PC-3 (cell line): Measurements from ENCODE around the gene SDC1.
"Not testable (repeated sequence)": the region's sequence is repeated elsewhere in the genome, so short reads cannot be mapped to it uniquely, and the experiment has no call there.

Experiments
- EZH2 ChIP-seq: fragments of 300-600 bp; sonication (generic); IDR thresholded peaks from one replicate; pipeline ENCODE4 v1.6.1; 2017; ENCODE audit warnings: antibody characterized with exemption, mild to moderate bottlenecking, low read length; ENCODE audit not compliant: unreplicated experiment
- TF ChIP-seq, protein P1 (sequence below): fragments of 300-600 bp; sonication (generic); conservative IDR thresholded peaks from 2 replicates; pipeline ENCODE4 v1.5.1; 2017; ENCODE audit warnings: antibody characterized with exemption, low read depth, mild to moderate bottlenecking, low read length

DNA sequence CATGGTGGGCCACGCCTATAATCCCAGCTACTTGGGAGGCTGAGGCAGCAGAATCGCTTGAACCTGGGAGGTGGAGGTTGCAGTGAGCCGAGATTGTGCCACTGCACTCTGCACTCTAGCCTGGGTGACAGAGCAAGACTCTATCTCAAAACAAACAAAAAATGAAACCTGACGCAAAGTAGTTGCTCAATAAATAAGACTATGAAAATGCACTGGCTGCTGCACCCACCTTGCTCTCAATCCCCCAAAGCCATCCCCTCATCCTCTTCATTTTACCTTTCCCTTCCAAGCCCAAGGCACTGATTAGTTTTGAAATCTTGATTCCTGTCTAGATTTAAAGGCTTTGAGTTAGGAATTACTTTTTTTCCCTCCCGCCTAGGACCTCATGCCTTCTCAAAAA lies 18.7 kb upstream of the SDC1 start:
- TF ChIP-seq, protein P1, sequence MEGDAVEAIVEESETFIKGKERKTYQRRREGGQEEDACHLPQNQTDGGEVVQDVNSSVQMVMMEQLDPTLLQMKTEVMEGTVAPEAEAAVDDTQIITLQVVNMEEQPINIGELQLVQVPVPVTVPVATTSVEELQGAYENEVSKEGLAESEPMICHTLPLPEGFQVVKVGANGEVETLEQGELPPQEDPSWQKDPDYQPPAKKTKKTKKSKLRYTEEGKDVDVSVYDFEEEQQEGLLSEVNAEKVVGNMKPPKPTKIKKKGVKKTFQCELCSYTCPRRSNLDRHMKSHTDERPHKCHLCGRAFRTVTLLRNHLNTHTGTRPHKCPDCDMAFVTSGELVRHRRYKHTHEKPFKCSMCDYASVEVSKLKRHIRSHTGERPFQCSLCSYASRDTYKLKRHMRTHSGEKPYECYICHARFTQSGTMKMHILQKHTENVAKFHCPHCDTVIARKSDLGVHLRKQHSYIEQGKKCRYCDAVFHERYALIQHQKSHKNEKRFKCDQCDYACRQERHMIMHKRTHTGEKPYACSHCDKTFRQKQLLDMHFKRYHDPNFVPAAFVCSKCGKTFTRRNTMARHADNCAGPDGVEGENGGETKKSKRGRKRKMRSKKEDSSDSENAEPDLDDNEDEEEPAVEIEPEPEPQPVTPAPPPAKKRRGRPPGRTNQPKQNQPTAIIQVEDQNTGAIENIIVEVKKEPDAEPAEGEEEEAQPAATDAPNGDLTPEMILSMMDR = not testable (repeated sequence)
- TF ChIP-seq EZH2 = not testable (repeated sequence)
